ENCODE results near the gene CYP21A2. TPM values are rescaled to one million over a fixed set of nuclear protein-coding genes. Genes with fewer than 3 reads are reported as not detected.

CYP21A2 gene
- total and polyA plus RNA-seq, 4 donors: 1.7 to 29.7 (median 18.3) TPM

- DNase-seq (ENCODE audit: low spot score): no peak
- Histone ChIP-seq H3K36me3 (ENCODE audit: control insufficient read depth in 4 of 4, insufficient read depth in 3 of 4, low read depth in 1 of 4, low read length in 3 of 4) (no peaks in the 10 kb centered on the region), H3K4me1 (ENCODE audit: control insufficient read depth in 4 of 4, insufficient read depth in 4 of 4, low read length in 3 of 4) (no peaks in the 10 kb centered on the region), H3K9me3 (ENCODE audit: control insufficient read depth in 4 of 4, low read length in 3 of 4) (no peaks in the 10 kb centered on the region), H3K27me3 (ENCODE audit: control insufficient read depth in 4 of 4, insufficient read depth in 4 of 4, low read length in 3 of 4) (no peaks in the 10 kb centered on the region), H3K27ac (ENCODE audit: low read depth in 1 of 2, low read length in 2 of 2) (no peak overlapping the region), H3K9ac (ENCODE audit: low read depth in 1 of 2, low read length in 2 of 2) (no peak overlapping the region), H3K4me3 (ENCODE audit: low read depth in 1 of 3, low read length in 3 of 3) (no peak overlapping the region)
- TF ChIP-seq TAF1 (conservative IDR thresholded peaks at IDR 0.05) (no peak), EGR1 (IDR thresholded peaks at IDR 0.05; ENCODE audit: low read depth in 2 of 2) (no peak), YY1 (IDR thresholded peaks at IDR 0.05) (no peak), NR2F2 (IDR thresholded peaks at IDR 0.05) (no peak), FOXA2 (IDR thresholded peaks at IDR 0.05) (no peak), CTCF (IDR thresholded peaks at IDR 0.05; ENCODE audit: low read depth, low read length, missing input control) (no peak), ZBTB33 (IDR thresholded peaks at IDR 0.05) (no peak), HNF4G (IDR thresholded peaks at IDR 0.05) (no peak), SP1 (IDR thresholded peaks at IDR 0.05) (no peak), RXRA (IDR thresholded peaks at IDR 0.05) (no peak), GABPA (IDR thresholded peaks at IDR 0.05 in 1 of 2, conservative IDR thresholded peaks at IDR 0.05 in 1 of 2) (no peak), REST (IDR thresholded peaks at IDR 0.05) (no peak), MAX (IDR thresholded peaks at IDR 0.05) (no peak), JUND (IDR thresholded peaks at IDR 0.05) (no peak), FOXA1 (IDR thresholded peaks at IDR 0.05) (no peak), RAD21 (IDR thresholded peaks at IDR 0.05) (no peak), ATF3 (IDR thresholded peaks at IDR 0.05) (no peak)
- 93% methylated on average over 17 of the region's 17 CpGs for WGBS
Observed at GRCh38 chr6:32069460-32069859, 31.2 kb downstream of the CYP21A2 start.

All from liver (tissue), 9 donors.